Caco-2 (cell line): ENCODE results near the gene ROPN1L. TPM values are rescaled to one million over a fixed set of nuclear protein-coding genes. Genes with fewer than 3 reads are reported as not detected.

Experiments used
- BruUV-seq: library from RNA; stranded (reverse); fragments of 400-500 nt; replicated peaks from 2 replicates; lab custom pipeline; 2021; lab: Mats Ljungman, UMichigan
- CTCF ChIA-PET: fragments of 300-600 bp; sonication (Branson Sonifier 250); formaldehyde crosslinking; loops from one replicate; lab custom pipeline; 2022; ENCODE audit warnings: antibody characterized with exemption; lab: Charles Lee
- POLR2A ChIA-PET: fragments of 300-600 bp; sonication (Branson Sonifier 250); formaldehyde crosslinking; loops from one replicate; lab custom pipeline; 2022; ENCODE audit warnings: antibody characterized with exemption; lab: Charles Lee
- DNase-seq, 2 experiments: peaks; one replicate each; pipeline versions ENCODE4 v3.0.0 to v3.0.0-alpha.2; 2020 to 2022
- H3K27me3 ChIP-seq: replicated peaks from 2 replicates; pipeline ENCODE4 v1.6.0; 2011; ENCODE audit warnings: low read length; ENCODE audit not compliant: control insufficient read depth, insufficient read depth
- H3K36me3 ChIP-seq: 2 replicates; pipeline ENCODE4 v1.5.1; 2011; ENCODE audit warnings: low read length; ENCODE audit not compliant: control insufficient read depth, insufficient read depth
- H3K4me1 ChIP-seq: fragments of 250-450 bp; sonication (Bioruptor Pico); 2 replicates; pipeline ENCODE4 v1.5.1; 2020; ENCODE audit warnings: mild to moderate bottlenecking
- H3K4me3 ChIP-seq: 2 replicates; pipeline ENCODE4 v1.5.1; 2011; ENCODE audit warnings: low read depth, mild to moderate bottlenecking, control low read depth, low read length
- H3K9me3 ChIP-seq: fragments of 250-450 bp; sonication (Bioruptor Pico); 2 replicates; pipeline ENCODE4 v1.5.1; 2020; ENCODE audit warnings: mild to moderate bottlenecking, moderate library complexity
- H3K27ac Mint-ChIP-seq: one replicate; pipeline ENCODE4 v1.8.0; 2022; ENCODE audit warnings: mixed read lengths; ENCODE audit not compliant: unreplicated experiment
- H3K27me3 Mint-ChIP-seq: one replicate; pipeline ENCODE4 v1.8.0; 2022; ENCODE audit warnings: mixed read lengths; ENCODE audit not compliant: insufficient read depth, unreplicated experiment
- H3K36me3 Mint-ChIP-seq: one replicate; pipeline ENCODE4 v1.8.0; 2022; ENCODE audit warnings: mild to moderate bottlenecking, mixed read lengths; ENCODE audit not compliant: insufficient read depth, unreplicated experiment
- H3K4me1 Mint-ChIP-seq: one replicate; pipeline ENCODE4 v1.8.0; 2022; ENCODE audit warnings: low read depth, mixed read lengths; ENCODE audit not compliant: unreplicated experiment
- H3K4me3 Mint-ChIP-seq: one replicate; pipeline ENCODE4 v1.8.0; 2022; ENCODE audit warnings: mild to moderate bottlenecking, moderate library complexity, mixed read lengths; ENCODE audit not compliant: unreplicated experiment
- H3K9me3 Mint-ChIP-seq: one replicate; pipeline ENCODE4 v1.8.0; 2022; ENCODE audit warnings: mixed read lengths; ENCODE audit not compliant: unreplicated experiment
- CTCF ChIP-seq, 2 experiments: fragments of 200-600 bp in 1 of 2; IDR thresholded peaks; 1 replicate in 1 of 2; 2 replicates in 1 of 2; pipeline versions ENCODE4 v1.5.1 to v1.8.0; 2011 to 2022; ENCODE audit warnings: antibody characterized with exemption in 1 of 2, control low read depth in 1 of 2, inconsistent platforms in 1 of 2, low read depth in 1 of 2, low read length in 1 of 2, mild to moderate bottlenecking in 1 of 2, moderate library complexity in 1 of 2; ENCODE audit not compliant: insufficient read depth in 1 of 2, severe bottlenecking in 1 of 2, unreplicated experiment in 1 of 2
- intact Hi-C: fragments of 100-400 bp; cut with micrococcal nuclease; formaldehyde crosslinking; loops from one replicate; pipeline ENCODE4 v1.10.0; 2022; ENCODE audit not compliant: unreplicated experiment
- total RNA-seq: library from RNA; stranded (reverse); gene quantifications from 2 replicates; pipeline ENCODE4 v1.2.3, GENCODE V29; 2022

The ROPN1L gene
- total RNA-seq, 1 experiment from 2014 or later, result 0.48 TPM

GRCh38 chr5:10396552-10396951, 45.1 kb upstream of the ROPN1L start:
- H3K4me3 Mint-ChIP-seq, result no peak overlapping the region
- intact Hi-C loops, result no loop called here
- peaks cover 69% of the 10 kb centered on the region for H3K36me3 Mint-ChIP-seq
- H3K27me3 ChIP-seq, result no peaks in the 10 kb centered on the region
- ChIA-PET POLR2A (no interaction called here), CTCF (no interaction called here)
- no peaks in the 10 kb centered on the region for H3K27me3 Mint-ChIP-seq
- no peak overlapping the region for H3K4me3 ChIP-seq
- DNase-seq, result no peak
- H3K9me3 Mint-ChIP-seq, result no peaks in the 10 kb centered on the region
- no peak for TF ChIP-seq CTCF (IDR thresholded peaks at IDR 0.05; ENCODE audit: insufficient read depth in 1 of 2, low read depth in 1 of 2, low read length in 1 of 2, severe bottlenecking in 1 of 2, unreplicated experiment in 1 of 2)
- H3K4me1 Mint-ChIP-seq, result no peaks in the 10 kb centered on the region
- no peaks in the 10 kb centered on the region for H3K9me3 ChIP-seq
- peaks cover 2% of the 10 kb centered on the region; the same call in 1 of the 2 replicates for H3K36me3 ChIP-seq
- H3K27ac Mint-ChIP-seq, result peak overlapping the region; percentile 11
- BruUV-seq, result no TSS peak
- no peaks in the 10 kb centered on the region for H3K4me1 ChIP-seq

GRCh38 chr5:10399839-10400238, 41.8 kb upstream of the ROPN1L start:
- no peak overlapping the region for H3K4me3 Mint-ChIP-seq
- H3K4me3 ChIP-seq, result no peak overlapping the region
- H3K36me3 Mint-ChIP-seq, result peaks cover 64% of the 10 kb centered on the region
- DNase-seq, result no peak
- peaks cover 2% of the 10 kb centered on the region; the same call in 1 of the 2 replicates for H3K36me3 ChIP-seq
- no peaks in the 10 kb centered on the region for H3K27me3 ChIP-seq
- H3K4me1 ChIP-seq, result no peaks in the 10 kb centered on the region
- CTCF ChIA-PET, result no interaction called here
- H3K27ac Mint-ChIP-seq, result no peak overlapping the region
- no peaks in the 10 kb centered on the region for H3K27me3 Mint-ChIP-seq
- BruUV-seq, result no TSS peak
- POLR2A ChIA-PET, result no interaction called here
- TF ChIP-seq CTCF (IDR thresholded peaks at IDR 0.05; ENCODE audit: insufficient read depth in 1 of 2, low read depth in 1 of 2, low read length in 1 of 2, severe bottlenecking in 1 of 2, unreplicated experiment in 1 of 2), result no peak
- no peaks in the 10 kb centered on the region for H3K4me1 Mint-ChIP-seq
- H3K9me3 Mint-ChIP-seq, result no peaks in the 10 kb centered on the region
- intact Hi-C loops, result no loop called here
- no peaks in the 10 kb centered on the region for H3K9me3 ChIP-seq

- Histone ChIP-seq H3K4me1 (no peaks in the 10 kb centered on the region), H3K4me3 (no peak overlapping the region), H3K36me3 (peaks cover 2% of the 10 kb centered on the region; the same call in 1 of the 2 replicates), H3K9me3 (no peaks in the 10 kb centered on the region), H3K27me3 (no peaks in the 10 kb centered on the region)
- H3K36me3 Mint-ChIP-seq, result peaks cover 64% of the 10 kb centered on the region
- H3K27ac Mint-ChIP-seq, result no peak overlapping the region
- intact Hi-C loops, result no loop called here
- ChIA-PET POLR2A (no interaction called here), CTCF (no interaction called here)
- no peaks in the 10 kb centered on the region for H3K9me3 Mint-ChIP-seq
- H3K4me3 Mint-ChIP-seq, result no peak overlapping the region
- no peaks in the 10 kb centered on the region for H3K27me3 Mint-ChIP-seq
- BruUV-seq, result no TSS peak
- DNase-seq, result no peak
- TF ChIP-seq CTCF (IDR thresholded peaks at IDR 0.05; ENCODE audit: insufficient read depth in 1 of 2, low read depth in 1 of 2, low read length in 1 of 2, severe bottlenecking in 1 of 2, unreplicated experiment in 1 of 2), result no peak
- H3K4me1 Mint-ChIP-seq, result no peaks in the 10 kb centered on the region
Observed at GRCh38 chr5:10400411-10400810, 41.3 kb upstream of the ROPN1L start.
